Measurements from ENCODE around the gene CC2D1A. TPM values are rescaled to one million over a fixed set of nuclear protein-coding genes. Genes with fewer than 3 reads are reported as not detected.
"Not testable (repeated sequence)": the region's sequence is repeated elsewhere in the genome, so short reads cannot be mapped to it uniquely, and the experiment has no call there.

CC2D1A gene
- total and polyA plus RNA-seq, 2 experiments from 2014 or later = 23.1 to 39.7 TPM

- peak; percentile 93 for ATAC-seq
- Mint-ChIP-seq H3K36me3 (ENCODE audit: low read depth) (peaks cover 61% of the 10 kb centered on the region), H3K27me3 (ENCODE audit: insufficient read depth, low read depth, poor library complexity) (peaks cover 5% of the 10 kb centered on the region), H3K4me1 (no peaks in the 10 kb centered on the region), H3K27ac (peak overlapping the region; percentile 91), H3K9me3 (peaks cover 9% of the 10 kb centered on the region; the same call in 2 of the 3 replicates), H3K4me3 (no peak overlapping the region)
- DNase-seq (ENCODE audit: low spot score) = peak; percentile 76
- H3K4me3 ChIP-seq = no peak overlapping the region
- TF ChIP-seq NANOG (IDR thresholded peaks at IDR 0.05; ENCODE audit: borderline replicate concordance) (no peak), EZH2phosphoT487 (IDR thresholded peaks at IDR 0.05; ENCODE audit: unreplicated experiment) (no peak), EZH2 (IDR thresholded peaks at IDR 0.05; ENCODE audit: low read depth, unreplicated experiment) (no peak), JUNB (IDR thresholded peaks at IDR 0.05; ENCODE audit: unreplicated experiment) (no peak), ETS1 (IDR thresholded peaks at IDR 0.05) (0 out of 2 replicates have a peak, but pooled peaks have one; percentile 35), POLR2AphosphoS5 (IDR thresholded peaks at IDR 0.05; ENCODE audit: low read depth) (no peak), CREB1 (CRISPR knock-in tag; IDR thresholded peaks at IDR 0.05; ENCODE audit: low read depth) (peak; percentile 80), ZNF114 (CRISPR knock-in tag; IDR thresholded peaks at IDR 0.05) (no peak), ZNF462 (CRISPR knock-in tag; IDR thresholded peaks at IDR 0.05) (no peak), REST (IDR thresholded peaks at IDR 0.05; ENCODE audit: unreplicated experiment) (no peak)
- no peak overlapping the region for H3K27ac ChIP-seq (ENCODE audit: low read depth)
- H3F3A ChIP-seq (replicated peaks; ENCODE audit: low read depth) = no peaks in the 10 kb centered on the region
- peaks cover 5% of the 10 kb centered on the region; the same call in 1 of the 2 replicates for H3K36me3 ChIP-seq (ENCODE audit: insufficient read depth)
- H4K20me1 ChIP-seq (replicated peaks; ENCODE audit: insufficient read depth) = peaks cover 4% of the 10 kb centered on the region
- no peak overlapping the region for H2AFZ ChIP-seq
- no peaks in the 10 kb centered on the region for H3K4me1 ChIP-seq (ENCODE audit: insufficient read depth)
- no peaks in the 10 kb centered on the region for H3K27me3 ChIP-seq (ENCODE audit: insufficient read depth)
- H3K4me2 ChIP-seq = no peak overlapping the region
- H3K9me2 ChIP-seq (ENCODE audit: insufficient read depth) = no peaks in the 10 kb centered on the region
- no peaks in the 10 kb centered on the region for H3K79me2 ChIP-seq (replicated peaks; ENCODE audit: insufficient read depth)
Measured at GRCh38 chr19:13920940-13921747, 15.1 kb downstream of the CC2D1A start.

- not testable (repeated sequence) for H3K4me1 ChIP-seq (ENCODE audit: insufficient read depth); H3K4me2 ChIP-seq; H3K4me3 Mint-ChIP-seq; H3K9me3 Mint-ChIP-seq; H3K4me3 ChIP-seq; H3K27me3 ChIP-seq (ENCODE audit: insufficient read depth); H3K79me2 ChIP-seq (replicated peaks; ENCODE audit: insufficient read depth); H3K4me1 Mint-ChIP-seq; H3F3A ChIP-seq (replicated peaks; ENCODE audit: low read depth); H3K27ac ChIP-seq (ENCODE audit: low read depth); H3K27ac Mint-ChIP-seq; H2AFZ ChIP-seq; H3K9me2 ChIP-seq (ENCODE audit: insufficient read depth); H3K27me3 Mint-ChIP-seq (ENCODE audit: insufficient read depth, low read depth, poor library complexity); DNase-seq (ENCODE audit: low spot score); ATAC-seq; H4K20me1 ChIP-seq (replicated peaks; ENCODE audit: insufficient read depth)
- peaks cover 12% of the 10 kb centered on the region; the same call in 1 of the 2 replicates for H3K36me3 ChIP-seq (ENCODE audit: insufficient read depth)
- H3K36me3 Mint-ChIP-seq (ENCODE audit: low read depth) = peaks cover 66% of the 10 kb centered on the region
Measured at GRCh38 chr19:13922118-13922517, 16.1 kb downstream of the CC2D1A start.
